Measurements from ENCODE around the gene KRTCAP2.

Gene KRTCAP2

GRCh38 chr1:155183775-155184221 is 10.7 kb upstream of the KRTCAP2 start:
- ChIA-PET POLR2A (interaction anchor here (1.8 kb wide), 1 partner anchor 10 kb away, joined by 13 read pairs; no protein-coding TSS in a partner anchor), CTCF (interaction anchor here (1.8 to 4.0 kb wide), 5 partner anchors 8 to 67 kb away, joined by 5 to 50 read pairs (median 19); partner anchors contain the start of genes KRTCAP2 and THBS3)
- DNase-seq (ENCODE audit: low read depth, low spot score): no peak
- H3K4me3 ChIP-seq (ENCODE audit: low read depth, low read length): no peak overlapping the region
- no peak for TF ChIP-seq CTCF (IDR thresholded peaks at IDR 0.05; ENCODE audit: insufficient read depth, low read length, missing control alignments)

- CTCF ChIA-PET: interaction anchor here (3.4 kb wide), 1 partner anchor 11 kb away, joined by 16 read pairs; no protein-coding TSS in a partner anchor
- DNase-seq (ENCODE audit: low read depth, low spot score): no peak
- TF ChIP-seq CTCF (IDR thresholded peaks at IDR 0.05; ENCODE audit: insufficient read depth, low read length, missing control alignments): no peak
- H3K4me3 ChIP-seq (ENCODE audit: low read depth, low read length): no peak overlapping the region
- POLR2A ChIA-PET: no interaction called here
Observed at GRCh38 chr1:155182052-155182550, 9.0 kb upstream of the KRTCAP2 start.

GRCh38 chr1:155181371-155182051 is 8.4 kb upstream of the KRTCAP2 start:
- TF ChIP-seq CTCF (IDR thresholded peaks at IDR 0.05; ENCODE audit: insufficient read depth, low read length, missing control alignments): no peak
- CTCF ChIA-PET: interaction anchor here (3.4 kb wide), 1 partner anchor 12 kb away, joined by 16 read pairs; no protein-coding TSS in a partner anchor
- H3K4me3 ChIP-seq (ENCODE audit: low read depth, low read length): no peak overlapping the region
- DNase-seq (ENCODE audit: low read depth, low spot score): no peak
- POLR2A ChIA-PET: no interaction called here

- H3K4me3 ChIP-seq (ENCODE audit: low read depth, low read length): no peak overlapping the region
- ChIA-PET CTCF (interaction anchor here (0.6 to 3.4 kb wide), 7 partner anchors 14 to 143 kb away, joined by 3 to 54 read pairs (median 3); no protein-coding TSS in a partner anchor), POLR2A (no interaction called here)
- no peak for TF ChIP-seq CTCF (IDR thresholded peaks at IDR 0.05; ENCODE audit: insufficient read depth, low read length, missing control alignments)
- no peak for DNase-seq (ENCODE audit: low read depth, low spot score)
Observed at GRCh38 chr1:155179112-155180031, 6.3 kb upstream of the KRTCAP2 start.

GRCh38 chr1:155178441-155179111 is 5.5 kb upstream of the KRTCAP2 start:
- no peak overlapping the region for H3K4me3 ChIP-seq (ENCODE audit: low read depth, low read length)
- no peak for TF ChIP-seq CTCF (IDR thresholded peaks at IDR 0.05; ENCODE audit: insufficient read depth, low read length, missing control alignments)
- ChIA-PET CTCF (interaction anchor here (0.6 to 3.0 kb wide), 6 partner anchors 15 to 144 kb away, joined by 3 to 54 read pairs (median 9); no protein-coding TSS in a partner anchor), POLR2A (no interaction called here)
- DNase-seq (ENCODE audit: low read depth, low spot score): no peak
